GM19239 (cell line): ENCODE measurements around the gene PRMT2.
"Not testable (repeated sequence)": the region's sequence is repeated elsewhere in the genome, so short reads cannot be mapped to it uniquely, and the experiment has no call there.

Experiments used
- DNase-seq: peaks from one replicate; pipeline ENCODE4 v3.0.0; 2011; ENCODE audit warnings: low spot score; ENCODE audit not compliant: insufficient read length
- FAIRE-seq: peaks from 2 replicates; lab custom pipeline; 2011; peaks lifted over from hg19 to GRCh38; lab: Jason Lieb, UNC

The PRMT2 gene

GRCh38 chr21:46666941-46667740, 31.7 kb downstream of the PRMT2 start:
- no peak for FAIRE-seq
- no peak for DNase-seq

DNA sequence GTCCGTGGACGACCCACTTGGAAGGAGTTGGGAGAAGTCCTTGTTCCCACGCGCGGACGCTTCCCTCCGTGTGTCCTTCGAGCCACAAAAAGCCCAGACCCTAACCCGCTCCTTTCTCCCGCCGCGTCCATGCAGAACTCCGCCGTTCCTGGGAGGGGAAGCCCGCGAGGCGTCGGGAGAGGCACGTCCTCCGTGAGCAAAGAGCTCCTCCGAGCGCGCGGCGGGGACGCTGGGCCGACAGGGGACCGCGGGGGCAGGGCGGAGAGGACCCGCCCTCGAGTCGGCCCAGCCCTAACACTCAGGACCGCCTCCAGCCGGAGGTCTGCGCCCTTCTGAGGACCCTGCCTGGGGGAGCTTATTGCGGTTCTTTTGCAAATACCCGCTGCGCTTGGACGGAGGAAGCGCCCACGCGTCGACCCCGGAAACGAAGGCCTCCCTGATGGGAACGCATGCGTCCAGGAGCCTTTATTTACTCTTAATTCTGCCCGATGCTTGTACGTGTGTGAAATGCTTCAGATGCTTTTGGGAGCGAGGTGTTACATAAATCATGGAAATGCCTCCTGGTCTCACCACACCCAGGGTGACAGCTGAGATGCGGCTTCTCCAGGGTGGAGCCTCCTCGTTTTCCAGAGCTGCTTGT, 32.4 kb downstream of the PRMT2 start:
- DNase-seq (no peak), FAIRE-seq (no peak)

DNA sequence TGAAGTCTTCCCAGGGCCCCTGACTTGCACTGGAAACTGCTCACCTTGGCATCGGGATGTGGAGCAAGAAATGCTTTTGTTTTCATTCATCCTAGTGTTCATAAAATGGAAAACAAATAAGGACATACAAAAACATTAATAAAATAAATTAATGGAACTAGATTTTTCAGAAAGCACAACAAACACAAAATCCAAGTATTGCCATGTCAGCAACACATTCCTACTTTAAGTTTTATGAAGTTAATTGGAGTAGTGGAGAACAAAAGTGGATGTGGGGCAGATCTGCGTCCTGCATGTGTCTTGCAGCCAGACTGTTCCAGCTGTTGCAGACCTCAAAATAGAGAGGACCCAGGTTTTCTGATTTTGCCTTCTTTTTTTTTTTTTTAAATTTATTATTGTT, 32.9 kb downstream of the PRMT2 start:
- FAIRE-seq (no peak), DNase-seq (no peak)

DNA sequence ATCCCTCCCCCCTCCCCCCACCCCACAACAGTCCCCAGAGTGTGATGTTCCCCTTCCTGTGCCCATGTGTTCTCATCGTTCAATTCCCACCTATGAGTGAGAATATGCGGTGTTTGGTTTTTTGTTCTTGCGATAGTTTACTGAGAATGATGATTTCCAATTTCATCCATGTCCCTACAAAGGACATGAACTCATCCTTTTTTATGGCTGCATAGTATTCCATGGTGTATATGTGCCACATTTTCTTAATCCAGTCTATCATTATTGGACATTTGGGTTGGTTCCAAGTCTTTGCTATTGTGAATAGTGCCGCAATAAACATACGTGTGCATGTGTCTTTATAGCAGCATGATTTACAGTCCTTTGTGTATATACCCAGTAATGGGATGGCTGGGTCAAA, 33.4 kb downstream of the PRMT2 start:
- not testable (repeated sequence) for DNase-seq, FAIRE-seq

DNA sequence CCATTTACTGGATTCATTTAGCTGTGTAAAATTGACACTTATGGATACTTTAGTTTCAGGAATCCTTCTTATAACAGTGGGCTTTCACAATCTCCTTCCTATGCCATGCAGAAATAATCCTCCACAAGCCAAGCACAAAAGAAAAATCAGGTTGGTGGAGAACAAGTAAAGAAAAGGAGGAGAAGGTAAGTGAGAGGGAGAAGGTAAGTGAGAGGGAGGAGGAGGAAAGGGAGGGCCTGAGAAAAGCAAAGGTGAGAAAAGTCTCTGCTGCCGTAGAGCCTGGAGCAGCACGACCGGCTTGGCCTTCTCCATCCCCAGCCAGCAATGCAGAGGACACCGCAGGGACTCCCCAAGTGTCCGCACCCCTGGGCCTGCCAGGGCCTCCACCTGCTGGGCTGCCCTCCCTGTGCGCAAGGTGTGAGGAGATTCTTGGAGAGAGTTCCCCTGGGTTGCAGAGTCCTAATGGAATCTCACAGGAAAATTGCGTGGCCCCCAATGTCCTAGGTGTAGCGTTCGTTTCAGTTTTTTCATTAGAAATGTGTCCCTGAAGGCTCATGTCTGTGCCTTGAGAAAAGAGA, 39.0 kb downstream of the PRMT2 start:
- FAIRE-seq: no peak
- DNase-seq: no peak

- no peak for FAIRE-seq
- no peak for DNase-seq
These were observed 40.3 kb downstream of the PRMT2 start for GRCh38 chr21:46675595-46676280.

DNA sequence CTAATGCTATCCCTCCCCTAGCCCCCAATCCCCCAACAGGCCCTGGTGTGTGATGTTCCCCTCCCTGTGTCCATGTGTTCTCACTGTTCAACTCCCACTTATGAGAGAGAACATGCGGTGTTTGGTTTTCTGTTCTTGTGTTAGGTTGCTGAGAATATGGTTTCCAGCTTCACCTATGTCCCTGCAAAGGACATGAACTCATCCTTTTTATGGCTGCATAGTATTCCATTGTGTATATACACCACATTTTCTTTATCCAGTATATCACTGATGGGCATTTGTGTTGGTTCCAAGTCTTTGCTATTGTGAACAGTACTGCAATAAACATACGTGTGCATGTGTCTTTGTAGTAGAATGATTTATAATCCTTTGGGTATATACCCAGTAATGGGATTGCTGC, 41.1 kb downstream of the PRMT2 start:
- FAIRE-seq: not testable (repeated sequence)

GRCh38 chr21:46681593-46681992, 46.1 kb downstream of the PRMT2 start:
- not testable (repeated sequence) for FAIRE-seq, DNase-seq

More for the DNA sequence above, 41.1 kb downstream of the PRMT2 start:
- not testable (repeated sequence) for DNase-seq

- FAIRE-seq: not testable (repeated sequence)
These were observed 63.2 kb downstream of the PRMT2 start for GRCh38 chr21:46698652-46699051.

DNA sequence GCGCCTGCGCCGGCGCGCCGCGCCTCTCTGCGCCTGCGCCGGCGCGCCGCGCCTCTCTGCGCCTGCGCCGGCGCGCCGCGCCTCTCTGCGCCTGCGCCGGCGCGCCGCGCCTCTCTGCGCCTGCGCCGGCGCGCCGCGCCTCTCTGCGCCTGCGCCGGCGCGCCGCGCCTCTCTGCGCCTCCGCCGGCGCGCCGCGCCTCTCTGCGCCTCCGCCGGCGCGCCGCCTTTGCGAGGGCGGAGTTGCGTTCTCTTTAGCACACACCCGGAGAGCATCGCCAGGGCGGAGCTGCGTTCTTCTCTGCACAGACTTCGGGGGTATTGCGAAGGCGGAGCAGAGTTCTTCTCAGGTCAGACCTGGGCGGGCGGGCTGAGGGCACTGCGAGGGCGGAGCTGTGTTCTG, 63.6 kb downstream of the PRMT2 start:
- FAIRE-seq, DNase-seq: not testable (repeated sequence)

More at GRCh38 chr21:46698652-46699051, 63.2 kb downstream of the PRMT2 start:
- not testable (repeated sequence) for DNase-seq
